Activated CD4-positive, CD25-positive, alpha-beta regulatory T cell treated with anti-CD3 and anti-CD28 coated beads, Interleukin-2, amount 50 U/mL, for 16 hours (primary cell): ENCODE measurements around the gene ATP6V0A4.
"Not testable (repeated sequence)": the region's sequence is repeated elsewhere in the genome, so short reads cannot be mapped to it uniquely, and the experiment has no call there.

Experiments
- DNase-seq: peaks from one replicate; pipeline ENCODE4 v3.0.0-alpha.2; 2020; ENCODE audit warnings: low read depth, low spot score

Gene ATP6V0A4

GRCh38 chr7:138797715-138798320, at the start of gene ATP6V0A4, which contains the start of gene TMEM213:
Gene ATP6V0A4 (minus strand): TSS chr7:138798196. CDS start chr7:138771247, 26,949 bp downstream.
Gene TMEM213 (plus strand): TSS chr7:138797994. CDS start chr7:138798105, 111 bp downstream.
- DNase-seq = no peak

DNA sequence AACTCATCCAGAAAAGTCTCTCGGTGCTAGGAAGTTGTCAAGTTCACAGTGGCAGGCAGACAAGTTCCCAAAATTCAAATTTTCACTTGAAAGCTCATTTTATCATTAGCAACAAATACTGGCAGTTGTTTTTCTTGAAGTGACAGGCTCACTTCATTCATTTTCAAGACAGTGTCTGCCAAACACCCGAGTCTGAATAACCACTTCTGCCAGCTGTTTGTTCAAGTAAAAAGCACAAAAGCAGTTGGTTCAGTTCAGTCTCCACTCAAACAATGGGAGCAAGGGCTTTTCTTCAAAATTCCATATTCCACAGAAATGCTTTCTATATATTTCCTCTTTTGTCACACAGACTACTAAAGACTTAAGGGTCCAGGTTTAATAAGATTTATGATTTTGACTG, 47.7 kb upstream of the ATP6V0A4 start:
- DNase-seq = no peak

DNA sequence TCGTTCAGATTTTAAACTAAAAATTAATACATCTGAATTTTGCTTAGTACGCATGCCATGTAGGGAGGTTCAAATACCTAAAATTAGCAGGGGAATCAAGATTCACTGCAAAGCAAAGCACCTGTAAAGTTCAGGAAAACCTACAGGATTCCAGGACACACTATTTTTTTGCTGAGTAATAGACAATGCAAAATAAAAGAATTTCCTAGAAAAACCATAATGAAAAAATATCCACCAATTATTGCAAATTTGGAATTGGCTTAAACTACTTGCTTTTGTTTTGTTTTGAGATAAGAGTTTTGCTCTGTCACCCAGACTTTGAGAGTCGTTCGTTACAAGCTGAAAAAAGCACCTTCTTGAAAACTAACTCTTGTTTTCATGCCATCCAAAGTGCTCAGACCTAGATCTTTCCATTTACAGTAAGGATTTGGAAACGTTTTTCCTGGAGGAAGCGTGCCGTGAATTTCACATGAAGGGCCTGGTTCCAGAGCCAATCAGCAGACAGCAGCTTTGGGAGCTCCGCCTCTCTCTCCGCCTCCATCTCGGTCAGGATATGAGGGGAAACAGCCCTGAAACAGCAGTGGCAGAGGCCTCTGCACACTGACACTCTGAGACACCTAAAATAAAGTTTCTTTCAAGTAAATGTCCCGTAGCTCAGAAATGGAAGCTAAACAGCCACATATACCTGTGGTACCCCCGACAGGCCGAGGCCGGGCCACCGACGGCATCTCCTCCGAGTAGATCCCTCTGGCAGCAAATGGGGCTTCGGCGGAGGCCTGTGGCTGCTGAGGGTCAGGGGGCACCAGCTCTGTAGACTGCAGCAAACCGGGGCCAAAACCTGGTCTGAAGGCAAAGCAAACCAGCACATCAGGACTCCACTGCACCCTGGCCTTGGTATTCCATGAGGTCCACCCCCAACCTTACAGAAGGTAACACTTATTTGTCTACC, 45.9 kb upstream of the ATP6V0A4 start:
- no peak for DNase-seq

DNA sequence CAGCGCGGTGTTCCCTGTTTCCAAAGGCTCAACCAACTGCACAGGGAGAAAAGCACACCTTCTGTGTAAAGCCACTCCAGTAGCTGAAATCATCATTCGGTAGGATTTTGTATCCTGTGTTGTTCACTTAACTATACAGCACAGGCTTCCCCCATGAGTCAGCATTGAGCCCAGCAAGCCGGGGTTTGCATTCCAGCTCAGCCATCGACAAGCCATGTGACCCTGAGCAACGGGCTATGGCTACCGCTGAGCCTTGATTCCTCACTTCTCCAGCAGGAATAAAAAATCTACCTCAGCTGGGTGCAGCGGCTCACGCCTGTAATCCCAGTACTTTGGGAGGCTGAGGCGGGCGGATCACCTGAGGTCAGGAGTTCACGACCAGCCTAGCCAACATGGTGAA, 44.1 kb upstream of the ATP6V0A4 start:
- DNase-seq = no peak

DNA sequence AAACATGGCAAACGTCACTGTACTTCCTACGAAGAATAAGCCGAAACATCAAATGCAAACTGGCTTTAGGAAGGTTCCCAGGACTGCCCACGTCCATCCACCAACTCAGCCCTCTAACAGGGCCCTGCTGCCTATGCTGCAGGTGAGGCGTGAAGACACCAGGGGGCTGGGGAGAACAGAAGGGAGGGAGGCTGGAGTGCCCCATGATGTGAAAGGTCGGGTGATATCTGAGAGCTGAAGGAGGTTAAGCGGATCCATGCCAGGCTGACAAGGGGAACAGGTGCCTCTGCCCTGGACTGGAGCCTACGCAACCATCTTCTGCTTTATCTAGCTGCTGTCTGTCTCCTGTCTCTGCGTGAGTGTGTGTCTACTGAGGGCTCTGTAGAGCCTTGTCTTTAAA, 40.2 kb upstream of the ATP6V0A4 start:
- no peak for DNase-seq

- DNase-seq = no peak
Measured at GRCh38 chr7:138837627-138838026, 39.6 kb upstream of the ATP6V0A4 start.

GRCh38 chr7:138835087-138835486, 37.1 kb upstream of the ATP6V0A4 start:
- no peak for DNase-seq

GRCh38 chr7:138834583-138834982, 36.6 kb upstream of the ATP6V0A4 start:
- no peak for DNase-seq

DNA sequence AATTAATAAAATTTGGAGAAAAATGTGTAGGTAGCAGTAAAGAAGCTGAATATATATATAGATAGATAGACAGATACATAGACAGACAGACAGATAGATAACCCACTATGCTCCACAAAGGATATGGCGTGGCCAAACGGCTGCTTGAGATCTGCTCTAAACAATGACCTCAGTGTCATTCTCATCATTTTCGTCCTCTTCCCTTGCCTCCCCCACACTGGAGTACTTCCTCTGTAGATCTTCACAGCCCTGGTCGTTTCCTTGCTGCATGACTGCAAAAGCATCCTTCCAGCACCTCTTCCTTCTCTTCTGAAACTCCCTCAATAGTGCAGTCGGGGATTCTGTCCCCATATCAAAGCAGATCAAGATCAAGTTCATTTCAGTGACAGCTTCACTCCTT, 35.6 kb upstream of the ATP6V0A4 start:
- DNase-seq = no peak

- no peak for DNase-seq
Measured at GRCh38 chr7:138832966-138833365, 35.0 kb upstream of the ATP6V0A4 start.

GRCh38 chr7:138829335-138829734, 31.3 kb upstream of the ATP6V0A4 start:
- no peak for DNase-seq

DNA sequence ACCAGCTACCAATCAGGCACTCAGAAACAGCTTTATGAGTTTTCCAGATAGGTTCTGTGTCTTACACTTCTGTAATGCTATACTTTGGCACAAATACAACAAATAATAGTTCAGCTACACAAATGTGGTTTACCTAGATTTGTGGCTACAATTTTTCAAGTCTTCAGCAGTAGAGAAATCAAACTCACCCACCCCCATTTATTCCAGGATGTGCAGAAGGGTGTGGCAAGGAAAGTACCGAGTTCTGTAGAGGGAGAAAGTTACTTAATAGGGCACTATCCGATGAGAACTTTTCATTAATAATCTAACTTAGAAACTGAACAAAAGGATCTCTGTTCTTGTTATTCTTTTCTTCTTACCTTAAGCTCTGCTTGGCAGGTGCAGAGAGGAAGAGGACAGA, 30.3 kb upstream of the ATP6V0A4 start:
- DNase-seq = no peak

GRCh38 chr7:138825049-138825721, 27.2 kb upstream of the ATP6V0A4 start:
- no peak for DNase-seq

DNA sequence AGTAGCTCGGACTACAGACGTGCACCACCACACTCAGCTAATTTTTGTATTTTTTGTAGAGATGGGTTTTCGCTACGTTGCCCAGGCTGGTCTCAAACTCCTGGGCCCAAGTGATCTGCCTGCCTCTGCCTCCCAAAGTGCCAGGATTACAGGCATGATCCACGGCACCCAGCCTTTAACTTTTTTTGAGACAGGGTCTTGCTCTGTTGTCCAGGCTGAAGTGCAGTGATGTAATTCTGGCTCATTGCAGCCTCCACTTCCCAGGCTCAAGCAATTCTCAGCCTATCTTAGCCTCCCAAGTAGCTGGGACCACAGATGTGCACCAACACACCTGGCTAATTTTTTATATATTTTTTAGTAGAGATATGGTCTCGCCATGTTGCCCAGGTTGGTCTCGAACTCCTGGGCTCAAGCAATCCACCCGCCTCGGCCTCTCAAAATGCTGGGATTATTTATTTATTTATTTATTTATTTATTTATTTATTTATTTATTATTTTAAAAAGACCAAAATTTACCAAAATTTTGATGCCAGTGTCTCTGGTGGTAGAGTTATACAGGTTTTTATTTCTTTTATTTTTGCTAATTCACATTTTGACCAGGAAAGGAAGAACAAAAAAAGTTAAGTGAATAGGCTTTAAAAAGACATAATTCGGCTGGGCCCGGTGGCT, 25.0 kb upstream of the ATP6V0A4 start:
- DNase-seq = no peak

DNA sequence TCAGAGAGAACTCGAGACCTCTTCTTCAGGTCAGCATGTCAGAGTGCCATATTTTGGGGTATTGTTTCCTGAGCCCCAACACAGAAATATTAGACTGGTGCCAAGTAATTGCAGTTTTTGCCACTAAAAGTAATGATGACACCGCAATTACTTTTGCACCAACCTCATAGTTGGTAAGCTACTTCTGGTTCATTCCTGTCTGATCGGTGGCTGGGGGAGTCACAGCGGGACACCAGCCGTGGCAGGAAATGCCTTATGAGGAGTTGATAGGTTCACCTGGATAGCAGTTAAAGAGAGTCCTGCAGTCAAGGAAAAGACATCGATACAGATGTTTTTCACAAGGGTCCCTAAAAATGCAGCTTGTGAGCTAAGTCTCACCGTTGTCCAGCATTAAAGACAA, 23.9 kb upstream of the ATP6V0A4 start:
- DNase-seq = no peak

DNA sequence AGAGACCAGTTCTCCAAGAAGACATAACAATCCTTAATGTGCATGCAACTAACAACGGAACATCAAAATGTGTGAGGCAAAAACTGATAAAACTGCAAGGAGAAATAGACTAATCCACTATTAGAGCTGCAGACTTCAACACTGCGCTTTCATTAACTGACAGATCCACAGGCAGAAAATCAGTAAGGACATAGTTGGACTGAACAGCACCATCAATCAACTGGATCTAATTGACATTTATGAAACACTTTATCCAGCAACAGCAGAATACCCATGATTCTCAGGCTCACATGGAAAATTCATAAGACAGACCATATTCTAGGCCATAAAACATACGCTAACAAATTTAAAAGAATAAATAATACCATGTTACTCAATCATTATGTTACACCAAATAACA, 21.6 kb upstream of the ATP6V0A4 start:
- no peak for DNase-seq

- DNase-seq = no peak
Measured at GRCh38 chr7:138816650-138817049, 18.7 kb upstream of the ATP6V0A4 start.

DNA sequence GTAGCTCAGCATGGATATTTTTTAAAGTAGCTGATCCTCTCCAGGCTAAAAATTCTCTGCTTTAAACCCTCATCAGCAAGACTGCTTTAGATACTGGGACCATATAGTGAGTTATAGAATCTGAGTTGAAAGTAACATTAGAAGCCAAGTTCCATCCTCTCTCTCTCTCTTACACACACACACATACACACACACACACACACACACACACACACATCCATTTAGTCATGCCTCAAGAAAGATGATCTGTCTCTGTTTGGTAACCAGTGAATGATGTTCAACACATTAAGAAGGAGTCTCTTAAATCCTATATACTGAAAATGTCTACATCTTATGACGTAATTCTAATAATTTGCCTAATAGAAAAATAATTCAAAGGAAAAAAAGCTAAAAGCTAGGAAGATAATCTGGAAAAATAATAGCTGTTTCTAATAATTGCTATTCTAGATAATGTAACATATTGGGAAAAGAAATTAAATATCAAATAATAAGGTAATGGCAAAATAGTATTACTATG, 16.9 kb upstream of the ATP6V0A4 start:
- no peak for DNase-seq

GRCh38 chr7:138813945-138814344, 15.9 kb upstream of the ATP6V0A4 start:
- DNase-seq = no peak

DNA sequence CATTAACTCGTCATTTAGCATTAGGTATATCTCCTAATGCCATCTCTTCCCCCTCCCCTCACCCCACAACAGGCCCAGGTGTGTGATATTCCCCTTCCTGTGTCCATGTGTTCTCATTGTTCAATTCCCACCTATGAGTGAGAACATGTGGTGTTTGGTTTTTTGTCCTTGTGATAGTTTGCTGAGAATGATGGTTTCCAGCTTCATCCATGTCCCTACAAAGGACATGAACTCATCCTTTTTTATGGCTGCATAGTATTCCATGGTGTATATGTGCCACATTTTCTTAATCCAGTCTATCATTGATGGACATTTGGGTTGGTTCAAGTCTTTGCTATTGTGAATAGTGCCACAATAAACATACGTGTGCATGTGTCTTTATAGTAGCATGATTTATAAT, 13.3 kb upstream of the ATP6V0A4 start:
- not testable (repeated sequence) for DNase-seq

DNA sequence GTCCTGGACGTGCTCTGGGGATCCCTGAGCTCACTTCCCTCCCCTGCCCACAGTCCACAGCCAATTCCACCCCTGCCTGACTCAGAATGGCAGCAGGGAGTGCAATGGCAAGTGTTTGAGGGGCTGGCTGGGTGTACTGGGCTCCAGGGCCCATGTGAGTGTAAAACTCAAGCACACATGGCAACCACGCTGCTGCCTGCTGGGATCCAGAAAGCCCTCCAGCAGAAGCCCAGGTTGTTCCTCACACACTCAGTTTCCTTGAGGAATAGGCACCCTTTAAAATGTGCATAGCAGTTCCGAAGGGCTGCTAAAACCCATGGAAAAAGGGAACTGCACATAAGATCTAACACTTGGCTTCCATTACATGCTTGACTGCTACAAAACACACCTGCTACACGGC, 11.3 kb upstream of the ATP6V0A4 start:
- DNase-seq = no peak

DNA sequence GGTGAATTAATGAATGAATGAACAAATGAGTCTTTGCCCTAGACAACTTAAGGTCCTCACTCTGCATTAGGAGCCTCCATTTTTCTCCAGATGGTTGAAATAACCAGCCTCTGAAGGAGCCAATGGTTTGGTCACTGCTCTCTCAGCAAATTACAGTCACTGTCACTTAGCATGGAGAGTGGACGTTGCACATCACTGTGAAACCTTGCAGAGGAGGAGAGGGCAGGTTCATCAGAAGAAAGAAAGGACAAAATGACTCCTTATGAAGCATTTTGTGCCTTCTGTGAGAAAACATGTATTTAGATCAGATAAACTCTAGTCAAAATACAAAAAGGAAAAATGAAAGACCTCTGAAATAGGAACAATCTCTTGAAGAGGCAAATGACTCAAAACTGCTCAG, 6.6 kb upstream of the ATP6V0A4 start:
- no peak for DNase-seq
